ENCODE data around the gene WDFY2.

DNA sequence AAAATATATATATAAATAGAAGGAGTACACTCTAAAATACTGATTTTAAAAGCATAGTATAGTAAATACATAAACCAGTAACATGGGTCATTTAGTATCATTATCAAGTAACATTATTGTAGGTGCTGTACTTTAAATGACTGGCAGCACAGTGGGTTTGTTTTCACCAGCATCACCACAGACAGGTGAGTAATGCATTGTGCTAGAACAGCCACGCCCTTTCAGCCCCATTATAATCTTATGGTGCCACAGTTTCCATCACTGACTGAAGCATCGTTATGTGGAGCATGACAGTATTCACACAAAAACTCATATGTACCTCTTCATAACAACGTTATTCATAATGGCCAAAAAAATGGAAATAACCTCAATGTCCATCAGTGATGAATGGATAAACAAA lies 131.4 kb downstream of the WDFY2 start:
- TF ChIP-seq GATA2 (IDR thresholded peaks at IDR 0.05; ENCODE audit: low read depth, low read length) (no peak), GATA3 (IDR thresholded peaks at IDR 0.05; ENCODE audit: low read depth, low read length) (no peak)

Data from SH-SY5Y (cell line).